ENCODE data around the gene TM2D1.

TM2D1 gene

GRCh38 chr1:61742620-61743430, 17.9 kb upstream of the TM2D1 start:
- no peaks in the 10 kb centered on the region for H3K27me3 ChIP-seq (ENCODE audit: control insufficient read depth in 1 of 2, insufficient read depth in 1 of 2, low read length in 2 of 2)
- H3K4me2 ChIP-seq (ENCODE audit: low read length, poor library complexity, severe bottlenecking): peak overlapping the region; percentile 75
- 3% methylated on average over 41 of the region's 74 CpGs for WGBS

GRCh38 chr1:61741711-61742619, 17.0 kb upstream of the TM2D1 start, which contains the start of gene PATJ:
Gene PATJ (plus strand): TSS chr1:61742480. CDS start chr1:61762893, 20,413 bp downstream.
- 10% methylated on average over 41 of the region's 54 CpGs for WGBS
- Histone ChIP-seq H2BK12ac (ENCODE audit: low read length in 2 of 2) (peak within 1 kb of the TSS in 1 of 2 experiments; percentile 42), H3K27ac (ENCODE audit: low read length, poor library complexity, severe bottlenecking) (peak within 1 kb of the TSS; percentile 36), H3K18ac (ENCODE audit: low read depth in 1 of 2, low read length in 2 of 2) (peak within 1 kb of the TSS; percentile 62 to 77), H3K4me2 (ENCODE audit: low read length, poor library complexity, severe bottlenecking) (peak within 1 kb of the TSS; percentile 75), H2AK5ac (ENCODE audit: low read length, severe bottlenecking) (no peak within 1 kb of the TSS), H3K36me3 (ENCODE audit: control insufficient read depth in 1 of 2, insufficient read depth in 2 of 2, low read depth in 1 of 2, low read length in 2 of 2) (no peaks in the 10 kb centered on the region), H3K14ac (ENCODE audit: low read length in 2 of 2) (peak within 1 kb of the TSS in 1 of 2 experiments; percentile 46), H3K4me3 (ENCODE audit: insufficient read depth in 1 of 2, low read depth in 1 of 2, low read length in 2 of 2) (peak within 1 kb of the TSS; percentile 85 to 93), H2BK120ac (ENCODE audit: low read depth, low read length) (peak within 1 kb of the TSS; percentile 79), H3K9ac (ENCODE audit: low read length) (peak within 1 kb of the TSS; percentile 97), H3K23ac (ENCODE audit: low read length in 2 of 2) (no peak within 1 kb of the TSS), H3K9me3 (ENCODE audit: control insufficient read depth, low read length) (no peaks in the 10 kb centered on the region), H3K4ac (ENCODE audit: low read depth in 1 of 2, low read length in 2 of 2) (peak within 1 kb of the TSS in 1 of 2 experiments; percentile 84), H2BK15ac (ENCODE audit: low read depth, poor library complexity, severe bottlenecking) (peak within 1 kb of the TSS; percentile 96), H3K4me1 (ENCODE audit: control insufficient read depth, insufficient read depth, low read depth, low read length) (peaks cover 6% of the 10 kb centered on the region), H4K91ac (ENCODE audit: low read length) (peak within 1 kb of the TSS; percentile 34), H2AFZ (ENCODE audit: low read depth, low read length) (peak within 1 kb of the TSS; percentile 91), H2BK5ac (ENCODE audit: low read depth, low read length, poor library complexity, severe bottlenecking) (no peak within 1 kb of the TSS), H3K27me3 (ENCODE audit: control insufficient read depth in 1 of 2, insufficient read depth in 1 of 2, low read length in 2 of 2) (no peaks in the 10 kb centered on the region), H4K8ac (ENCODE audit: low read length) (peak within 1 kb of the TSS; percentile 54), H3K79me1 (replicated peaks; ENCODE audit: low read length, poor library complexity, severe bottlenecking) (peaks cover 13% of the 10 kb centered on the region)
- DNase-seq: no peak

More at GRCh38 chr1:61742620-61743430, 17.9 kb upstream of the TM2D1 start:
- H2BK5ac ChIP-seq (ENCODE audit: low read depth, low read length, poor library complexity, severe bottlenecking): no peak overlapping the region
- peak overlapping the region; percentile 96 for H2BK15ac ChIP-seq (ENCODE audit: low read depth, poor library complexity, severe bottlenecking)
- peak overlapping the region; percentile 29 to 62 for H3K18ac ChIP-seq (ENCODE audit: low read depth in 1 of 2, low read length in 2 of 2)
- peak overlapping the region; percentile 79 for H2BK120ac ChIP-seq (ENCODE audit: low read depth, low read length)
- H3K23ac ChIP-seq (ENCODE audit: low read length in 2 of 2): no peak overlapping the region
- peak overlapping the region; percentile 85 to 93 for H3K4me3 ChIP-seq (ENCODE audit: insufficient read depth in 1 of 2, low read depth in 1 of 2, low read length in 2 of 2)
- H3K9ac ChIP-seq (ENCODE audit: low read length): peak overlapping the region; percentile 97
- peak overlapping the region in 1 of 2 experiments; percentile 11 for H3K14ac ChIP-seq (ENCODE audit: low read length in 2 of 2)
- peak overlapping the region; percentile 91 for H2AFZ ChIP-seq (ENCODE audit: low read depth, low read length)
- no peak overlapping the region for H2AK5ac ChIP-seq (ENCODE audit: low read length, severe bottlenecking)
- H3K36me3 ChIP-seq (ENCODE audit: control insufficient read depth in 1 of 2, insufficient read depth in 2 of 2, low read depth in 1 of 2, low read length in 2 of 2): no peaks in the 10 kb centered on the region
- H3K9me3 ChIP-seq (ENCODE audit: control insufficient read depth, low read length): no peaks in the 10 kb centered on the region
- H2BK12ac ChIP-seq (ENCODE audit: low read length in 2 of 2): no peak overlapping the region
- H4K91ac ChIP-seq (ENCODE audit: low read length): peak overlapping the region; percentile 34
- H4K8ac ChIP-seq (ENCODE audit: low read length): peak overlapping the region; percentile 47
- peaks cover 6% of the 10 kb centered on the region for H3K4me1 ChIP-seq (ENCODE audit: control insufficient read depth, insufficient read depth, low read depth, low read length)
- peak; percentile 50 for DNase-seq
- peaks cover 13% of the 10 kb centered on the region for H3K79me1 ChIP-seq (replicated peaks; ENCODE audit: low read length, poor library complexity, severe bottlenecking)
- H3K27ac ChIP-seq (ENCODE audit: low read length, poor library complexity, severe bottlenecking): peak overlapping the region; percentile 36
- H3K4ac ChIP-seq (ENCODE audit: low read depth in 1 of 2, low read length in 2 of 2): peak overlapping the region in 1 of 2 experiments; percentile 84

- Histone ChIP-seq H2BK15ac (ENCODE audit: low read depth, poor library complexity, severe bottlenecking) (no peak overlapping the region), H2AFZ (ENCODE audit: low read depth, low read length) (no peak overlapping the region), H2AK5ac (ENCODE audit: low read length, severe bottlenecking) (no peak overlapping the region), H3K4ac (ENCODE audit: low read depth in 1 of 2, low read length in 2 of 2) (no peak overlapping the region), H3K79me1 (replicated peaks; ENCODE audit: low read length, poor library complexity, severe bottlenecking) (peaks cover 11% of the 10 kb centered on the region), H2BK12ac (ENCODE audit: low read length in 2 of 2) (no peak overlapping the region), H3K9ac (ENCODE audit: low read length) (peak overlapping the region; percentile 97), H3K4me1 (ENCODE audit: control insufficient read depth, insufficient read depth, low read depth, low read length) (peaks cover 4% of the 10 kb centered on the region), H3K36me3 (ENCODE audit: control insufficient read depth in 1 of 2, insufficient read depth in 2 of 2, low read depth in 1 of 2, low read length in 2 of 2) (no peaks in the 10 kb centered on the region), H2BK5ac (ENCODE audit: low read depth, low read length, poor library complexity, severe bottlenecking) (no peak overlapping the region), H3K14ac (ENCODE audit: low read length in 2 of 2) (no peak overlapping the region), H4K8ac (ENCODE audit: low read length) (peak overlapping the region; percentile 54), H4K91ac (ENCODE audit: low read length) (no peak overlapping the region), H3K27ac (ENCODE audit: low read length, poor library complexity, severe bottlenecking) (no peak overlapping the region), H3K27me3 (ENCODE audit: control insufficient read depth in 1 of 2, insufficient read depth in 1 of 2, low read length in 2 of 2) (no peaks in the 10 kb centered on the region), H3K4me2 (ENCODE audit: low read length, poor library complexity, severe bottlenecking) (no peak overlapping the region), H3K9me3 (ENCODE audit: control insufficient read depth, low read length) (no peaks in the 10 kb centered on the region), H3K23ac (ENCODE audit: low read length in 2 of 2) (no peak overlapping the region), H3K4me3 (ENCODE audit: insufficient read depth in 1 of 2, low read depth in 1 of 2, low read length in 2 of 2) (peak overlapping the region in 1 of 2 experiments; percentile 85), H2BK120ac (ENCODE audit: low read depth, low read length) (no peak overlapping the region), H3K18ac (ENCODE audit: low read depth in 1 of 2, low read length in 2 of 2) (no peak overlapping the region)
- WGBS: 90% methylated on average over 14 of the region's 19 CpGs
- DNase-seq: no peak
Observed at GRCh38 chr1:61740751-61741700, 16.1 kb upstream of the TM2D1 start.
